Endothelial cell of umbilical vein (primary cell): ENCODE results near the gene MINDY4. TPM values are rescaled to one million over a fixed set of nuclear protein-coding genes. Genes with fewer than 3 reads are reported as not detected.

Experiments
- BruUV-seq: library from RNA; stranded (reverse); fragments of 400-500 nt; replicated peaks from 2 replicates; lab custom pipeline; 2021; lab: Mats Ljungman, UMichigan
- CTCF ChIA-PET: fragments of 300-600, 350-600 bp; sonication (Branson Sonifier 250); formaldehyde crosslinking; loops from one replicate; lab custom pipeline; 2021; ENCODE audit warnings: antibody characterized with exemption, inconsistent platforms; lab: Charles Lee
- POLR2A ChIA-PET: fragments of 300-600, 350-600 bp; sonication (Branson Sonifier 250); formaldehyde crosslinking; loops from one replicate; lab custom pipeline; 2021; ENCODE audit warnings: antibody characterized with exemption, inconsistent platforms; lab: Charles Lee
- DNase-seq: peaks from one replicate; pipeline ENCODE4 v3.0.0-alpha.2; 2011; ENCODE audit warnings: low read depth, low spot score
- FAIRE-seq: peaks from 2 replicates; lab custom pipeline; 2011; peaks lifted over from hg19 to GRCh38; lab: Jason Lieb, UNC
- H2AFZ ChIP-seq: 2 replicates; pipeline ENCODE4 v1.6.0; 2012; ENCODE audit warnings: low read depth, low read length, control low read depth, inconsistent platforms
- H3K27ac ChIP-seq: 2 replicates; pipeline ENCODE4 v1.5.1; 2011; ENCODE audit warnings: low read depth, mild to moderate bottlenecking, control low read depth, low read length, moderate library complexity; ENCODE audit not compliant: insufficient read depth
- H3K27me3 ChIP-seq, 2 experiments: 2 replicates each; pipeline versions ENCODE4 v1.6.0 to v1.6.1; 2011; ENCODE audit warnings: low read length in 2 of 2, mixed read lengths in 1 of 2; ENCODE audit not compliant: control insufficient read depth in 2 of 2, insufficient read depth in 2 of 2
- H3K36me3 ChIP-seq, 2 experiments: 2 replicates in 1 of 2; 3 replicates in 1 of 2; pipeline ENCODE4 v1.5.1; 2011; ENCODE audit warnings: low read length in 2 of 2, mild to moderate bottlenecking in 1 of 2, moderate library complexity in 1 of 2; ENCODE audit not compliant: control insufficient read depth in 2 of 2, insufficient read depth in 2 of 2; ENCODE audit errors: extremely low read depth in 1 of 2
- H3K4me1 ChIP-seq: 3 replicates; pipeline ENCODE4 v1.5.1; 2011; ENCODE audit warnings: mild to moderate bottlenecking, low read length; ENCODE audit not compliant: control insufficient read depth, insufficient read depth; ENCODE audit errors: extremely low read depth
- H3K4me2 ChIP-seq: 2 replicates; pipeline ENCODE4 v1.6.1; 2011; ENCODE audit warnings: low read length, control low read depth, mixed read lengths; ENCODE audit not compliant: insufficient read depth
- H3K4me3 ChIP-seq, 3 experiments: fragments of 200-600 bp in 1 of 3; sonication (generic), shearing (Covaris generic) in 1 of 3; replicated peaks in 1 of 3; 2 replicates each; pipeline ENCODE4 v1.5.1; 2011 to 2016; ENCODE audit warnings: control low read depth in 3 of 3, low read length in 3 of 3, mild to moderate bottlenecking in 2 of 3, inconsistent platforms in 1 of 3, low read depth in 1 of 3, moderate library complexity in 1 of 3; ENCODE audit not compliant: insufficient read depth in 1 of 3
- H3K79me2 ChIP-seq: 2 replicates; pipeline ENCODE4 v1.6.0; 2012; ENCODE audit warnings: low read length, inconsistent platforms; ENCODE audit not compliant: control insufficient read depth, insufficient read depth
- H3K9ac ChIP-seq: replicated peaks from 2 replicates; pipeline ENCODE3; 2011; ENCODE audit warnings: low read length, control low read depth; ENCODE audit not compliant: insufficient read depth; ENCODE audit errors: extremely low read depth
- H3K9me1 ChIP-seq: replicated peaks from 3 replicates; pipeline ENCODE4 v1.6.0; 2011; ENCODE audit warnings: mild to moderate bottlenecking, low read length; ENCODE audit not compliant: control insufficient read depth, insufficient read depth; ENCODE audit errors: extremely low read depth
- H3K9me3 ChIP-seq: replicated peaks from 2 replicates; pipeline ENCODE4 v1.5.1; 2012; ENCODE audit warnings: low read length, inconsistent platforms; ENCODE audit not compliant: control insufficient read depth, insufficient read depth
- H4K20me1 ChIP-seq: replicated peaks from 2 replicates; pipeline ENCODE3; 2011; ENCODE audit warnings: mild to moderate bottlenecking, low read length; ENCODE audit not compliant: control insufficient read depth, insufficient read depth; ENCODE audit errors: extremely low read depth
- EZH2 ChIP-seq: IDR thresholded peaks from 2 replicates; pipeline ENCODE4 v1.6.1; 2012; ENCODE audit warnings: borderline replicate concordance, low read depth, mild to moderate bottlenecking, moderate library complexity, low read length, inconsistent platforms; ENCODE audit not compliant: severe bottlenecking
- FOS ChIP-seq: IDR thresholded peaks from 2 replicates; pipeline ENCODE4 v1.6.1; 2011; ENCODE audit warnings: mild to moderate bottlenecking, low read length, moderate library complexity, borderline replicate concordance; ENCODE audit not compliant: insufficient read depth
- GATA2 ChIP-seq: IDR thresholded peaks from 2 replicates; pipeline ENCODE4 v1.7.0; 2011; ENCODE audit warnings: low read depth, mild to moderate bottlenecking, moderate library complexity, mixed read lengths, low read length; ENCODE audit not compliant: insufficient read length, insufficient read depth
- JUN ChIP-seq: IDR thresholded peaks from 2 replicates; pipeline ENCODE4 v1.6.1; 2011; ENCODE audit warnings: borderline replicate concordance, low read depth; ENCODE audit not compliant: insufficient read length, insufficient read depth
- MAX ChIP-seq: IDR thresholded peaks from 2 replicates; pipeline ENCODE4 v1.6.1; 2011; ENCODE audit not compliant: insufficient read depth, insufficient read length
- MYC ChIP-seq: IDR thresholded peaks from one replicate; pipeline ENCODE4 v1.6.1; 2011; ENCODE audit warnings: mild to moderate bottlenecking, low read depth, low read length
- POLR2AphosphoS5 ChIP-seq: IDR thresholded peaks from 2 replicates; pipeline ENCODE4 v1.6.1; 2012; ENCODE audit warnings: low read depth, mild to moderate bottlenecking, control low read depth, low read length, moderate library complexity; ENCODE audit not compliant: insufficient read depth
- dilution Hi-C: fragments of 300-500 bp; cut with MboI; formaldehyde crosslinking; loops from one replicate; pipeline ENCODE4 v1.15.0; 2019; ENCODE audit warnings: low sequenced_read_pairs; ENCODE audit not compliant: extremely low pct_ligation_motif_present
- intact Hi-C: fragments of 100-400 bp; cut with micrococcal nuclease; formaldehyde crosslinking; loops from one replicate; pipeline ENCODE4 v1.10.0; 2022
- polyA plus RNA-seq, 4 experiments: library from polyadenylated mRNA; depleted of rRNA in 3 of 4; stranded (reverse) in 3 of 4; unstranded in 1 of 4; fragments of >200 nt; gene quantifications; 2 replicates each; pipeline versions ENCODE4 v1.2.1 to v1.2.3, GENCODE V29; 2011 to 2012; ENCODE audit warnings: missing spikeins in 1 of 4
- total RNA-seq: library from RNA; stranded (reverse); gene quantifications from 2 replicates; pipeline ENCODE4 v1.2.3, GENCODE V29; 2021

The MINDY4 gene
- total and polyA plus RNA-seq, 2 donors (not counting 3 experiments of a cell fraction or from before 2014, with no cell fraction given) = 2.2 to 4.7 TPM

- no peak for TF ChIP-seq EZH2
- no peak for TF ChIP-seq MAX
- no peak for TF ChIP-seq MYC
- CTCF ChIA-PET = interaction anchor here (0.6 to 3.2 kb wide), 6 partner anchors 23 to 337 kb away, joined by 4 to 25 read pairs (median 9); no protein-coding TSS in a partner anchor
- dilution Hi-C loops = no loop called here
Observed at GRCh38 chr7:30797176-30798040, 26.2 kb downstream of the MINDY4 start.

GRCh38 chr7:30799206-30799975 lies 28.2 kb downstream of the MINDY4 start:
- ChIA-PET POLR2A (no interaction called here), CTCF (interaction anchor here (0.7 to 2.1 kb wide), 17 partner anchors 8 to 335 kb away, joined by 3 to 75 read pairs (median 4); no protein-coding TSS in a partner anchor)
- no TSS peak for BruUV-seq
- Histone ChIP-seq H2AFZ (no peak overlapping the region), H3K36me3 (no peaks in the 10 kb centered on the region), H3K9ac (no peak overlapping the region), H3K27me3 (no peaks in the 10 kb centered on the region), H4K20me1 (no peaks in the 10 kb centered on the region), H3K4me3 (no peak overlapping the region), H3K27ac (no peak overlapping the region), H3K79me2 (no peaks in the 10 kb centered on the region), H3K9me3 (no peaks in the 10 kb centered on the region), H3K4me2 (no peak overlapping the region), H3K4me1 (peaks cover 55% of the 10 kb centered on the region), H3K9me1 (no peaks in the 10 kb centered on the region)
- TF ChIP-seq FOS = peak; percentile 89
- TF ChIP-seq POLR2AphosphoS5 = peak; percentile 55
- TF ChIP-seq GATA2 = peak; percentile 53
- TF ChIP-seq MAX = no peak
- peak; percentile 67 for TF ChIP-seq JUN
- no peak for TF ChIP-seq EZH2
- dilution Hi-C loops (no loop called here), intact Hi-C loops (no loop called here)
- FAIRE-seq (peak; percentile 95), DNase-seq (peak; percentile 73)

More at GRCh38 chr7:30797176-30798040, 26.2 kb downstream of the MINDY4 start:
- FAIRE-seq = no peak
- Histone ChIP-seq H3K9ac (no peak overlapping the region), H3K9me1 (no peaks in the 10 kb centered on the region), H4K20me1 (no peaks in the 10 kb centered on the region), H3K4me2 (no peak overlapping the region), H3K79me2 (no peaks in the 10 kb centered on the region), H3K4me1 (peaks cover 46% of the 10 kb centered on the region), H2AFZ (no peak overlapping the region), H3K27ac (no peak overlapping the region), H3K36me3 (no peaks in the 10 kb centered on the region), H3K27me3 (no peaks in the 10 kb centered on the region), H3K9me3 (no peaks in the 10 kb centered on the region), H3K4me3 (no peak overlapping the region)
- DNase-seq = peak; percentile 29
- intact Hi-C loops = no loop called here
- POLR2A ChIA-PET = no interaction called here
- no TSS peak for BruUV-seq
